ENCODE results near the gene PSTPIP2. TPM values are rescaled to one million over a fixed set of nuclear protein-coding genes. Genes with fewer than 3 reads are reported as not detected.
"Not testable (repeated sequence)": the region's sequence is repeated elsewhere in the genome, so short reads cannot be mapped to it uniquely, and the experiment has no call there.

The PSTPIP2 gene
- total RNA-seq, 1 donor from 2014 or later, result 1.7 TPM

GRCh38 chr18:45993438-45993837 is 78.6 kb downstream of the PSTPIP2 start:
- peak; percentile 57 for DNase-seq (ENCODE audit: low read depth)

GRCh38 chr18:45992527-45992926 is 79.5 kb downstream of the PSTPIP2 start:
- not testable (repeated sequence) for DNase-seq (ENCODE audit: low read depth)

- no peak for DNase-seq (ENCODE audit: low read depth)
Measured at GRCh38 chr18:45991788-45992187, 80.3 kb downstream of the PSTPIP2 start.

- DNase-seq (ENCODE audit: low read depth), result no peak
Measured at GRCh38 chr18:45984546-45985235, 87.4 kb downstream of the PSTPIP2 start.

GRCh38 chr18:45981821-45982220 is 90.2 kb downstream of the PSTPIP2 start:
- no peak for DNase-seq (ENCODE audit: low read depth)

GRCh38 chr18:45980229-45980628 is 91.8 kb downstream of the PSTPIP2 start:
- DNase-seq (ENCODE audit: low read depth), result no peak

- peak; percentile 52 for DNase-seq (ENCODE audit: low read depth)
Measured at GRCh38 chr18:45978084-45978483, 94.0 kb downstream of the PSTPIP2 start.

- DNase-seq (ENCODE audit: low read depth), result no peak
Measured at GRCh38 chr18:45976974-45977373, 95.1 kb downstream of the PSTPIP2 start.

- no peak for DNase-seq (ENCODE audit: low read depth)
Measured at GRCh38 chr18:45976566-45976965, 95.5 kb downstream of the PSTPIP2 start.

- DNase-seq (ENCODE audit: low read depth), result peak; percentile 78
Measured at GRCh38 chr18:45974088-45974536, 97.9 kb downstream of the PSTPIP2 start.

GRCh38 chr18:45967007-45967706 is 104.9 kb downstream of the PSTPIP2 start, which contains the start of gene EPG5:
EPG5 (minus strand) TSS chr18:45967329; CDS start chr18:45967239, 90 bp downstream.
- peak; percentile 96 for DNase-seq (ENCODE audit: low read depth)

- DNase-seq (ENCODE audit: low read depth), result not testable (repeated sequence)
Measured at GRCh38 chr18:45964913-45965312, 107.1 kb downstream of the PSTPIP2 start.

GRCh38 chr18:45962866-45963265 is 109.2 kb downstream of the PSTPIP2 start:
- DNase-seq (ENCODE audit: low read depth), result peak; percentile 55

GRCh38 chr18:45962461-45962860 is 109.6 kb downstream of the PSTPIP2 start:
- DNase-seq (ENCODE audit: low read depth), result peak; percentile 88

GRCh38 chr18:45959484-45959883 is 112.6 kb downstream of the PSTPIP2 start:
- DNase-seq (ENCODE audit: low read depth), result not testable (repeated sequence)

GRCh38 chr18:45958730-45959129 is 113.3 kb downstream of the PSTPIP2 start:
- no peak for DNase-seq (ENCODE audit: low read depth)

GRCh38 chr18:45958027-45958426 is 114.0 kb downstream of the PSTPIP2 start:
- DNase-seq (ENCODE audit: low read depth), result no peak

- DNase-seq (ENCODE audit: low read depth), result peak; percentile 46
Measured at GRCh38 chr18:45957100-45957499, 115.0 kb downstream of the PSTPIP2 start.

GRCh38 chr18:45954070-45954934 is 117.8 kb downstream of the PSTPIP2 start:
- DNase-seq (ENCODE audit: low read depth), result peak; percentile 79

- peak; percentile 79 for DNase-seq (ENCODE audit: low read depth)
Measured at GRCh38 chr18:45951016-45951714, 120.9 kb downstream of the PSTPIP2 start.

GRCh38 chr18:45945669-45946068 is 126.4 kb downstream of the PSTPIP2 start:
- DNase-seq (ENCODE audit: low read depth), result peak; percentile 71
